Fibroblast of skin of scalp (primary cell): ENCODE results near the gene TKT.

Source experiments
- DNase-seq: peaks from one replicate; pipeline ENCODE4 v3.0.0-alpha.2; 2013

TKT gene

GRCh38 chr3:53178246-53178645 lies 77.6 kb downstream of the TKT start:
- DNase-seq, result no peak

DNA sequence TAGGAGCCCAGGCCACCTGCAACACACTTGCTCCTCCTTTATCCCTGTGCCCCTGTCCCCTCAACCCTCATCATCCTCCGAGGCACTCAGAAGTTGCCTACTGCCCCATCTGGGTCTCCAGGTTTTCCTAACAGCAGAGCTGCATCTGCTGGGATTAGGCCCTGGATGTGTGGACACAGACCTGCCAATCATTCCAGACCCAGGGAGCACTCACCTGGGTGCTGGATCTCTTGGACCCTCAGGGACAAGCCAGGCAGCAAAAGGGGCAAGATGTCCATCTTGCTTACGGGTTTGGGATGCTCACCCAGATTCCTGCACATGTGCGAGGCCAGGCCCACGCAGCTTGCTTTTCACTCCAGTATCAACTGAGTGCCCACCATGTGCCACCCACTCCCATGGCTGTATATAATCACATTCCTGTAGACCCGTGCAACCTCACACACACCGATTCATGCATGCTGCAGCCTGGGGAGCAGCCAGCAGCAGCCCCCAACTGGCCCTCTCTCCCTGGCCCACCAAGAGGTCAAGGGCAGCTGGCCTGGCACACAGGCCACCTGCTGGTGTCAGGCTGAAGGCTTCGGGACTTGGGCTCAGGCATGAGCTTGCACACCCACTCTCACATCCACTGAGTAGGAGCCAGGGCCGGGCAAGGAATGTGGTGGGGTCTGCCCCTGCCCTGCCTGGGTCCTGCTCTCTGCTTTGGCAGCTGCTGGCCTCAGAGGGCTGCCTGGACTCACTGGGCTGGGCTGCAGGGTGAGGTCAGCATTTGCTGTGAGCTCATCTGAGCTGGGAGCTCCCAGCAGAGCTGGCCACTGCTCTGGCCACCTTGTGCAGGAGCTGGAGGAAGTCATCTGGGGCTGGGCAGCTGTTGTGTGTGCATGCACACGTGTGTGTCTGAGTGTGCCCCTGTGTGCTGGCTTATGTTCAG lies 79.9 kb downstream of the TKT start:
- no peak for DNase-seq
